Neural cell (in vitro differentiated cells): Measurements from ENCODE around the gene PLPPR5.

Experiments used
- CTCF ChIP-seq: fragments of 450-650 bp; IDR thresholded peaks from 2 replicates; pipeline ENCODE4 v1.5.1; 2014; ENCODE audit warnings: antibody characterized with exemption, mild to moderate bottlenecking, moderate library complexity; ENCODE audit not compliant: poor library complexity, severe bottlenecking
- EZH2 ChIP-seq: fragments of 200-600, 300-800 bp; shearing (Covaris generic), sonication (generic); IDR thresholded peaks from 2 replicates; pipeline ENCODE4 v1.6.1; 2014; ENCODE audit warnings: antibody characterized with exemption, low read length, borderline replicate concordance, mild to moderate bottlenecking; ENCODE audit not compliant: insufficient read depth, poor library complexity, severe bottlenecking
- MXI1 ChIP-seq: fragments of 450-650 bp; conservative IDR thresholded peaks from 2 replicates; pipeline ENCODE4 v1.6.1; 2014; ENCODE audit warnings: antibody characterized with exemption, mild to moderate bottlenecking; ENCODE audit not compliant: poor library complexity, severe bottlenecking
- POLR2AphosphoS5 ChIP-seq: IDR thresholded peaks from 2 replicates; pipeline ENCODE4 v1.6.1; 2012
- TAF1 ChIP-seq: IDR thresholded peaks from 2 replicates; pipeline ENCODE4 v1.6.1; 2012; ENCODE audit warnings: low read depth

- no peak for TF ChIP-seq TAF1
- no peak for TF ChIP-seq EZH2
- TF ChIP-seq CTCF = no peak
- TF ChIP-seq MXI1 = no peak
- TF ChIP-seq POLR2AphosphoS5 = no peak
Measured at GRCh38 chr1:98924977-98925376, 79.7 kb downstream of the PLPPR5 start.
